D721Med (cell line): Measurements from ENCODE around the gene MINDY4.

ENCODE experiments used
- DNase-seq: peaks from one replicate; pipeline ENCODE4 v3.0.0; 2011; ENCODE audit warnings: low spot score; ENCODE audit not compliant: insufficient read length
- FAIRE-seq: peaks from 2 replicates; lab custom pipeline; 2011; peaks lifted over from hg19 to GRCh38; lab: Jason Lieb, UNC
- TF ChIP-seq, protein P1 (sequence below): IDR thresholded peaks from 2 replicates; pipeline ENCODE4 v1.5.1; 2012; ENCODE audit warnings: mild to moderate bottlenecking, control low read depth; ENCODE audit not compliant: insufficient read depth; ENCODE audit errors: missing control alignments

MINDY4 gene

DNA sequence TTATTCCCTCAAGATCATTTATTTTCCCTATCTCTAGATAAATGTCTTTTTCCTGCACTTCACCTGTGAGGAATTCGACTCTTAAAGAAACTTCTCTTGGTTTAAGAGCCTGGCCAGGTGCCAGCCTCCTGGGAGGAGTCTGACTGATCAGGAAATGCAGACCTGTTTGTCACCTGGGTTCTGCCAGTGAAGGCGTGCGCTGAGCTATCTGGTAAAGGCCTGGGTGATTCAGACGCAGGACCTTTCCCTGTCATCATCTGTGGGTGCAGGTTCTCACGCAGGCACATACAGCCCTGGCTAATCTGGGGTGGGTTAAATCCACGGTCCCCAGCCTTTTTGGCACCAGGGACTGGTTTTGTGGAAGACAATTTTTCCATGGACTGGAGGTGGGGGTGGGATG lies 75.2 kb downstream of the MINDY4 start:
- FAIRE-seq (no peak), DNase-seq (no peak)
- TF ChIP-seq, protein P1, sequence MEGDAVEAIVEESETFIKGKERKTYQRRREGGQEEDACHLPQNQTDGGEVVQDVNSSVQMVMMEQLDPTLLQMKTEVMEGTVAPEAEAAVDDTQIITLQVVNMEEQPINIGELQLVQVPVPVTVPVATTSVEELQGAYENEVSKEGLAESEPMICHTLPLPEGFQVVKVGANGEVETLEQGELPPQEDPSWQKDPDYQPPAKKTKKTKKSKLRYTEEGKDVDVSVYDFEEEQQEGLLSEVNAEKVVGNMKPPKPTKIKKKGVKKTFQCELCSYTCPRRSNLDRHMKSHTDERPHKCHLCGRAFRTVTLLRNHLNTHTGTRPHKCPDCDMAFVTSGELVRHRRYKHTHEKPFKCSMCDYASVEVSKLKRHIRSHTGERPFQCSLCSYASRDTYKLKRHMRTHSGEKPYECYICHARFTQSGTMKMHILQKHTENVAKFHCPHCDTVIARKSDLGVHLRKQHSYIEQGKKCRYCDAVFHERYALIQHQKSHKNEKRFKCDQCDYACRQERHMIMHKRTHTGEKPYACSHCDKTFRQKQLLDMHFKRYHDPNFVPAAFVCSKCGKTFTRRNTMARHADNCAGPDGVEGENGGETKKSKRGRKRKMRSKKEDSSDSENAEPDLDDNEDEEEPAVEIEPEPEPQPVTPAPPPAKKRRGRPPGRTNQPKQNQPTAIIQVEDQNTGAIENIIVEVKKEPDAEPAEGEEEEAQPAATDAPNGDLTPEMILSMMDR = no peak

DNA sequence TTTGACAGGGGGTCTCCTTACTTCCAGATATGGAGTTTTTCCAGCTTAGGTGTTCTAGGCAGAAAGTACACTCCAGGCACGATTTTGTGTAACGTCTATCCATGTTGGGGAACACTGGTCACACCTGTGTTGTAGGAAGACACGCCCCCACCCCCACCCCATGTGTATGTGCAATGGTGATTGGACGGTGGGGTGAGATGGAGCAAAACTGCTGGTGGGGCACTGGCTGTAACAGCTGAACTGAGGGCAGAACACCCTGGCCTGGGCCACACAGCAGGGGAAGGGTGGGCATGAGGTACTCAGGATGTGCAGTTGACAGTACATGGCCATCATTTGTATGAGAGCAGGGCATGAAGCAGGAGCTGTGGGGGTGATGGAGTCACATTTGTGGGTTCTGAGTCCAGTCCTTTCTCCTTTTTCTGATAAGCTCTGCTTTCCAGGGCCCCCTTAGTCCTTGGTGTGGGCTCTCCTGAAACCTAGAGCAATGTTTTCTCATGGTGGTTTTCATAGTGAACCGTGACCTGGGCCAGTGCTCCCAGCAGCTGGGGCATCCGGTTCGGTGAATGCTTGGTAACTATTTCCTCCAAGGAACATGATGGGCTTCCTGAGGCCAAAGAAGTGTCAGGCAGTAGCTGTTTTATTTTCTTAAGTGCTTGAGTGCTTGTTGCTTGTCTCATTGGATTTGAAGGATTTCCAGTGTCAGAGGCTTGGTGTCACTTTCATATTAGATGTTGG lies 77.1 kb downstream of the MINDY4 start:
- TF ChIP-seq, protein P1 = no peak
- DNase-seq (no peak), FAIRE-seq (no peak)

GRCh38 chr7:30849565-30849964 lies 78.3 kb downstream of the MINDY4 start:
- TF ChIP-seq, protein P1 = no peak
- DNase-seq (no peak), FAIRE-seq (no peak)

DNA sequence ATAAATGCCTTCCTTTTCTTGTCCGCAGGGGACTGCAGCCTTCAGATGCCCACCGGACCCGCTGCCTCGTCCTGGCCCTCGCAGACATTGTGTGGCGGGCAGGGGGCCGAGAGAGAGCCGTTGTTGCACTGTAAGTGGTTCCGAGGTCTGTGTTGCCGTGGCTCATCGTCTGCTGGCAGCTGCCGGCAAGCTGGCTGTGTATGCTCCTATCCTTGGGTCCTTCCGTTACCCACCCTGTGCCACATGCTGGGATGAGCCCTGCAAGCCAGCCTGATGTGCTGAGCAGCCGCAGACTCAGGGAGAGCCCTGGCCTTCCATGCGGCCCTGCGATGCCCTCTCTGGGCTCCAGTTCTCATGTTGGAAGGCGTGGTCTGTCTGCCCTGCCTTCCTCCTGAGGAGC lies 79.2 kb downstream of the MINDY4 start:
- TF ChIP-seq, protein P1 = no peak
- DNase-seq = no peak
- no peak for FAIRE-seq

DNA sequence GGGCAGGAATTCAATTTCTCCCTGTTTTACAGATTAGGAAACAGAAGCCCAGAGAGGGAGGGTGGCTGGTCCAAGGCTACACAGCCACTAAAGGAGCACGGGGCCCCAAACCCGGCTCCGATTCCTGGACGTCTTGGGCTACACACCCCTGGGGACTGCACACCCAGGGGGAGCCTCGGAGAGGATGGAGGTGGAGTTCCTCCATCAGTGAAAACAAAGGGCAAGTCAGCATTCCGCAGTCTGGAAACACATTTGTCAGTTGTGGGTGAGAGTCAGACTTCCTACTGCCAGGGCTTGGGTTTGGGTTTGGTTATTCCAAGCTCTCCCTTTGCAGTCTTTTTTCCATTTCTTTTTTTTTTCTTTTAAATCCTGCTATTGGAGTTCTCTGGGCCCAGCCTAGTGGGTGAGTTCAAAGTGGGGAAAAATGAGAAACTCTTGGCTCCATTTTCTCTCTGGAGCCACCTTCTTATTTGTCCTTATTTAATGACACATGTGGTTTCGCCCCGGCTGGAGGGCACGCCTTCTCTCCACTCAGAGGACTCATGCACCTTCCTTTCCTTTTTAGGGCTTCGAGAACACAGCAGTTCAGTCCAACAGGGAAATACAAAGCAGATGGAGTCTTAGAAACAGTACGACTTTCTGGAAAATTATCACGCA lies 80.6 kb downstream of the MINDY4 start:
- TF ChIP-seq, protein P1 = no peak
- no peak for DNase-seq

DNA sequence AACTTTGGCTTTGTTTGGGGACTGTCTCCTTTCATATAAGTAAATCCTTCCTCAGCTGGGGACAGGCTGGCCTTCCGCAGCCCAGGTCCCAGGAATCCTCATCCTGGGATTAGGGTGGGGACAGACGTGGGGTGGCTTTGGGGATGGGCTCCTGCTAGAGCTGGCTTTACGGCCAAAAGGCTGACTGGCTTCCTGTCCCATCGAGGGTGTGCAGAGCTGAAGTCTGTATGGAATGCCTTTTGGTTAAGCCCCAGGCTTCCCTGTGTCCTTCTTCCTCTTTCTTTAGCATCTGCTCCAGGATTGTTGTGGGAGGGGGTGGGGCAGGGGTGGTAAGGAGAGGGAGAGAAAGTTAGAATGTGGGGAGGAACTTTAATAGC lies 81.1 kb downstream of the MINDY4 start:
- TF ChIP-seq, protein P1 = no peak
- DNase-seq = no peak

More for the DNA sequence above, 80.6 kb downstream of the MINDY4 start:
- FAIRE-seq = no peak

More for the DNA sequence above, 81.1 kb downstream of the MINDY4 start:
- FAIRE-seq = no peak
